ENCODE measurements around the gene LIPH. TPM values are rescaled to one million over a fixed set of nuclear protein-coding genes. Genes with fewer than 3 reads are reported as not detected.
"Not testable (repeated sequence)": the region's sequence is repeated elsewhere in the genome, so short reads cannot be mapped to it uniquely, and the experiment has no call there.

LIPH gene
- total RNA-seq, 1 experiment from 2014 or later = 0.52 TPM

GRCh38 chr3:185488465-185488864 is 63.9 kb downstream of the LIPH start:
- DNase-seq (ENCODE audit: low spot score) = no peak

GRCh38 chr3:185486394-185486793 is 66.0 kb downstream of the LIPH start:
- DNase-seq (ENCODE audit: low spot score) = no peak

GRCh38 chr3:185484296-185484695 is 68.1 kb downstream of the LIPH start:
- no peak for DNase-seq (ENCODE audit: low spot score)

- no peak for DNase-seq (ENCODE audit: low spot score)
Measured at GRCh38 chr3:185479373-185479945, 72.9 kb downstream of the LIPH start.

- no peak for DNase-seq (ENCODE audit: low spot score)
Measured at GRCh38 chr3:185477316-185477715, 75.1 kb downstream of the LIPH start.

- not testable (repeated sequence) for DNase-seq (ENCODE audit: low spot score)
Measured at GRCh38 chr3:185474922-185475321, 77.5 kb downstream of the LIPH start.

GRCh38 chr3:185473290-185473815 is 79.0 kb downstream of the LIPH start:
- peak; percentile 94 for DNase-seq (ENCODE audit: low spot score)

GRCh38 chr3:185470323-185470722 is 82.1 kb downstream of the LIPH start:
- no peak for DNase-seq (ENCODE audit: low spot score)

- DNase-seq (ENCODE audit: low spot score) = no peak
Measured at GRCh38 chr3:185469542-185469941, 82.8 kb downstream of the LIPH start.

GRCh38 chr3:185466123-185466522 is 86.3 kb downstream of the LIPH start:
- not testable (repeated sequence) for DNase-seq (ENCODE audit: low spot score)

GRCh38 chr3:185465471-185465870 is 86.9 kb downstream of the LIPH start:
- no peak for DNase-seq (ENCODE audit: low spot score)

GRCh38 chr3:185460719-185461350 is 91.6 kb downstream of the LIPH start:
- DNase-seq (ENCODE audit: low spot score) = peak; percentile 27

GRCh38 chr3:185460309-185460708 is 92.1 kb downstream of the LIPH start:
- no peak for DNase-seq (ENCODE audit: low spot score)

- no peak for DNase-seq (ENCODE audit: low spot score)
Measured at GRCh38 chr3:185457376-185457775, 95.0 kb downstream of the LIPH start.

Other genes with a start within 250 kb of the LIPH start
- 24.6 and 26.4 TPM in 2 replicates for gene MAP3K13, start 189.5 kb downstream of the LIPH start, total RNA-seq (2014; rRNA removed; shearing (Covaris generic))
- gene TMEM41A, start 53.6 kb downstream of the LIPH start, total RNA-seq (2014; rRNA removed; shearing (Covaris generic)) = 11.0 and 13.2 TPM in 2 replicates
- 50.9 and 52.3 TPM in 2 replicates for gene SENP2, start 33.7 kb upstream of the LIPH start, total RNA-seq (2014; rRNA removed; shearing (Covaris generic))

All from A172 (cell line).